ENCODE measurements around the gene B3GAT2.

The B3GAT2 gene

GRCh38 chr6:70857387-70858077, 99.3 kb downstream of the B3GAT2 start:
- no peak overlapping the region for H3K4me2 ChIP-seq (ENCODE audit: low read depth, low read length)

DNA sequence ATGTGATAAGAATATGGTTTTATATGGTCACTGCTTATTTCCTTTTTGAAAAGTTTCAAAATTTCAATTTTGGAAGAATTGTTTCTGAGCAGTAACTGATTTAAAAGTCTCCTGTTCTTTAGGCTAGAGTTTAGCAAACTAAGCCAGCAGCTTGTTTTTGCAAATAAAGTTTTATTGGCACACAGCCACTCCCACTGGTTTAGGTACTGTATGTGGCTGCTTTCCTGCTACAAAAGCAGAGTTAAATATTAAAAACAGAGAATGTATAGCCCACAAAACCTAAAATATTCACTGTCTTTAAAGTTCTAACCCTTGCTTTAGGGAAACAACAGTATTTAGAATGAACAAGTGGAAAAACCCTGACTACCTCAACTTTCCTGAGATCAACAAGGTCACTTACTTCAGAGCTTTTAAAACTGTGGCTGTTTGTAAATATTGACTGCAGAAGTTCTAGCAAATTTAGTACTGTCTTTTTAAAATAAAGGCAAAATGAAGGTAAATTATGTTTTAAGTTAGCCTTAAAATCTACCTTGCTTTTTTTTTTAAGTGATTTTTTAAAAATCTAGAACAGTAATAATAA, 104.1 kb downstream of the B3GAT2 start:
- H3F3A ChIP-seq (ENCODE audit: insufficient read depth, low read length) = no peaks in the 10 kb centered on the region
- no peaks in the 10 kb centered on the region for H3K79me2 ChIP-seq (ENCODE audit: low read length)
- H3K27me3 ChIP-seq (replicated peaks; ENCODE audit: insufficient read depth, low read length) = no peaks in the 10 kb centered on the region
- peaks cover 4% of the 10 kb centered on the region; the same call in 1 of the 2 replicates for H3K4me1 ChIP-seq (ENCODE audit: low read length)
- H2AFZ ChIP-seq (ENCODE audit: low read length) = no peak overlapping the region
- no peak overlapping the region for H3K27ac ChIP-seq (ENCODE audit: low read length)
- no peak overlapping the region for H3K9ac ChIP-seq (ENCODE audit: low read length)
- no peak for TF ChIP-seq CTCF (IDR thresholded peaks at IDR 0.05; ENCODE audit: low read length)
- no peak for TF ChIP-seq EZH2phosphoT487 (IDR thresholded peaks at IDR 0.05; ENCODE audit: low read length)
- no peak for TF ChIP-seq EZH2 (optimal IDR thresholded peaks at IDR 0.05; ENCODE audit: low read depth, low read length)
- no peaks in the 10 kb centered on the region for H3K9me3 ChIP-seq (replicated peaks; ENCODE audit: insufficient read depth, low read length)
- no peaks in the 10 kb centered on the region for H3K36me3 ChIP-seq (replicated peaks; ENCODE audit: insufficient read depth, low read length)
- no peak overlapping the region for H3K4me2 ChIP-seq (ENCODE audit: low read depth, low read length)
- H3K4me3 ChIP-seq (ENCODE audit: low read length) = no peak overlapping the region
- DNase-seq = no peak
- H4K20me1 ChIP-seq (ENCODE audit: insufficient read depth, low read length) = no peaks in the 10 kb centered on the region
- H3K9me2 ChIP-seq (replicated peaks; ENCODE audit: insufficient read depth, low read length) = no peaks in the 10 kb centered on the region

More at GRCh38 chr6:70857387-70858077, 99.3 kb downstream of the B3GAT2 start:
- H3F3A ChIP-seq (ENCODE audit: insufficient read depth, low read length) = no peaks in the 10 kb centered on the region
- H3K9me3 ChIP-seq (replicated peaks; ENCODE audit: insufficient read depth, low read length) = no peaks in the 10 kb centered on the region
- H3K79me2 ChIP-seq (ENCODE audit: low read length) = no peaks in the 10 kb centered on the region
- no peak overlapping the region for H2AFZ ChIP-seq (ENCODE audit: low read length)
- no peak overlapping the region for H3K27ac ChIP-seq (ENCODE audit: low read length)
- DNase-seq = no peak
- H3K9ac ChIP-seq (ENCODE audit: low read length) = no peak overlapping the region
- H3K27me3 ChIP-seq (replicated peaks; ENCODE audit: insufficient read depth, low read length) = no peaks in the 10 kb centered on the region
- no peaks in the 10 kb centered on the region for H4K20me1 ChIP-seq (ENCODE audit: insufficient read depth, low read length)
- H3K36me3 ChIP-seq (replicated peaks; ENCODE audit: insufficient read depth, low read length) = no peaks in the 10 kb centered on the region
- H3K4me3 ChIP-seq (ENCODE audit: low read length) = no peak overlapping the region
- TF ChIP-seq EZH2phosphoT487 (IDR thresholded peaks at IDR 0.05; ENCODE audit: low read length) = no peak
- TF ChIP-seq CTCF (IDR thresholded peaks at IDR 0.05; ENCODE audit: low read length) = no peak
- no peak for TF ChIP-seq EZH2 (optimal IDR thresholded peaks at IDR 0.05; ENCODE audit: low read depth, low read length)
- no peaks in the 10 kb centered on the region for H3K4me1 ChIP-seq (ENCODE audit: low read length)
- no peaks in the 10 kb centered on the region for H3K9me2 ChIP-seq (replicated peaks; ENCODE audit: insufficient read depth, low read length)

DNA sequence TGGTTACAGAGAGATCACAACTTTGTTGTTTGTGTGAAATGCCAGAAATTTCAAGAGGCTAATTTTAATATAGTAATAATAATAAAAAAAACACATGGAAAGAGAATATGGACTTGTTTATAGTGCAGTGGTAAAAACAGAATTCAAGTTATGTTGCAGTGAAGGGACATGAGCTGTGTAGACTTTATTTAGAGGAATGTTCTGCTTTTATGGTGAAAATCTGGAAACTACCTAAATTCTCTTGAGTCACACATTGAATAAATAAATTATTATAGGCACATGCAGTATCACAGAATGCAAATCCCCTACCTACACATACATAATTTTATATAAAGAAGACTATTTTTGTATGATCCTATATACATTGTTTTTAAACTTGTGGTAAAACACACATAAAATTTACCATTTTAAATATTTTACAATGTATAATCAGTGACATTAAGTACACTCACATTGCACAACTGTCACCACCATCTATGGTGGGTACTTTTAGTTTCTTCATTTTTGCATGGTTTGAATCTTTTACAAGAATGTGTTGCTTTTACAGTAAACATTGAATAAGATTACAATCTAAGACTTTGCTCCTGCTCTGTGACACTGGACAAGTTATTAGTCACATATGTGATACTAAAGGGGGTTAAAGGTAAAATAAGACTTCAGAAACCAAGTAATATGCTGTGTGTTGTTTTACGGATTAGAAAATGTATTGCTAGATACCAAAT, 107.4 kb downstream of the B3GAT2 start:
- H3F3A ChIP-seq (ENCODE audit: insufficient read depth, low read length) = no peaks in the 10 kb centered on the region
- no peak overlapping the region for H3K4me2 ChIP-seq (ENCODE audit: low read depth, low read length)
- no peaks in the 10 kb centered on the region for H3K36me3 ChIP-seq (replicated peaks; ENCODE audit: insufficient read depth, low read length)
- no peak for DNase-seq
- no peaks in the 10 kb centered on the region for H3K9me2 ChIP-seq (replicated peaks; ENCODE audit: insufficient read depth, low read length)
- H3K9ac ChIP-seq (ENCODE audit: low read length) = no peak overlapping the region
- H3K9me3 ChIP-seq (replicated peaks; ENCODE audit: insufficient read depth, low read length) = no peaks in the 10 kb centered on the region
- H3K27me3 ChIP-seq (replicated peaks; ENCODE audit: insufficient read depth, low read length) = no peaks in the 10 kb centered on the region
- H3K4me1 ChIP-seq (ENCODE audit: low read length) = peaks cover 4% of the 10 kb centered on the region; the same call in 1 of the 2 replicates
- no peak overlapping the region for H3K4me3 ChIP-seq (ENCODE audit: low read length)
- H4K20me1 ChIP-seq (ENCODE audit: insufficient read depth, low read length) = no peaks in the 10 kb centered on the region
- H3K79me2 ChIP-seq (ENCODE audit: low read length) = no peaks in the 10 kb centered on the region
- no peak overlapping the region for H2AFZ ChIP-seq (ENCODE audit: low read length)
- no peak overlapping the region for H3K27ac ChIP-seq (ENCODE audit: low read length)
- TF ChIP-seq EZH2phosphoT487 (IDR thresholded peaks at IDR 0.05; ENCODE audit: low read length) (no peak), EZH2 (optimal IDR thresholded peaks at IDR 0.05; ENCODE audit: low read depth, low read length) (no peak), CTCF (IDR thresholded peaks at IDR 0.05; ENCODE audit: low read length) (no peak)

Data from MM.1S (cell line).